ENCODE results near the gene TRMT2A. TPM values are rescaled to one million over a fixed set of nuclear protein-coding genes. Genes with fewer than 3 reads are reported as not detected.

Gene TRMT2A
- total RNA-seq, 2 experiments from 2014 or later: 51.8 to 57.9 TPM

DNA sequence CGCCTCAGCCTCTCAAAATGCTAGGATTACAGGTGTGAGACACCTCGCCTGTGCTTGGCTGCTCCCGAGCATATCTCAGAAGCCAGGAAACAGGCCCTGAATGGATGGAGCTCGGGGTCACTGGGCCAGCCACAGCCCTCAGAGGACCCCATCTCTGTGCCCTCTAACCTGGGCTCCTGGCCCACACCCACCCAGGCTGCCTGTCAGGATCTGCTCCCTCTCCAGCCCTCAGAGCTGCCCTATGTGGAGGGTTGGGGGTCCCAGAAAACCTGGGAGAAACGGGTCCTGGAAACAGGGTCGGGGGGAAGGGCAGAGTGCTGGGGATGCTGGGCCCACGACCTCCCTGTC lies 39.0 kb upstream of the TRMT2A start:
- Mint-ChIP-seq H3K27ac (no peak overlapping the region), H3K4me3 (no peak overlapping the region), H3K4me1 (ENCODE audit: low read depth) (no peaks in the 10 kb centered on the region), H3K27me3 (ENCODE audit: low read depth) (peaks cover 3% of the 10 kb centered on the region), H3K36me3 (ENCODE audit: low read depth) (no peaks in the 10 kb centered on the region), H3K9me3 (no peaks in the 10 kb centered on the region)
- intact Hi-C loops (cut with micrococcal nuclease): loop anchor here (2.0 kb wide), 1 partner anchor 301 kb away; no protein-coding TSS in a partner anchor
- CTCF ChIA-PET: interaction anchor here (1.2 kb wide), 1 partner anchor 129 kb away, joined by 3 read pairs; no protein-coding TSS in a partner anchor
- DNase-seq: no peak

DNA sequence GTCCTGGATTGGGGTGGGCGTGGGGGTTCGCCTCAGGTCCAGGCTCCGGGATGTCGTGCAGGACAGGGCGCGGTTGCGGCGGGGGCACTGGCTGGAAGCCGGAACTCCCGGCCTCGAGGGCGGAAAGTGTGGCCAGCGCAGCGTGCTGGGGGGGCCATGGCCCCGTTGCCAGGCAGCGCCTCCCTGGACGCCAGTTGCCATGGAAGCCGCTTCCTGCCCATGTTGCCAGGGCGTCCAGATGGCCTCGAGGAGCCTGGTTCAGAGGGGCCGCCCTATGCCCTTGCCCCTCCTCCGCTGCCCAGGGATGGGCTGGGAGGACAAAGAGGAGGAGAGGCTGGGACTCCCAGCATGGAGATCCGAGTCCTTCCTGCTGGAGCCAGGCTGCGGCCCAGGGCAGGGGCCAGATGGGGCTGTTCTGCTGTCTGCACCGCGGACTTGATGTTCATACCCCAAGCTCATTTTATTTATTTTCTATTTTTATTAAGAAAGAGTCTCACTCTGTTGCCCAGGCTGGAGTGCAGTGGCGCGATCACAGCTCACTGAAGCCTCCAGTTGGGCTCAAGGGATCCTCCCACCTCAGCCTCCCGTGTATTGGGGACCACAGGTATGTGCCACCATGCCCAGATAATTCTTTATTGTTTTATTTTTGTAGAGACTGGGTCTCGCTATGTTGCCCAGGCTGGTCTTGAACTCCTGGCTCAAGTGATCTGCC lies 38.5 kb upstream of the TRMT2A start:
- CTCF ChIA-PET: interaction anchor here (1.2 kb wide), 1 partner anchor 130 kb away, joined by 3 read pairs; no protein-coding TSS in a partner anchor

DNA sequence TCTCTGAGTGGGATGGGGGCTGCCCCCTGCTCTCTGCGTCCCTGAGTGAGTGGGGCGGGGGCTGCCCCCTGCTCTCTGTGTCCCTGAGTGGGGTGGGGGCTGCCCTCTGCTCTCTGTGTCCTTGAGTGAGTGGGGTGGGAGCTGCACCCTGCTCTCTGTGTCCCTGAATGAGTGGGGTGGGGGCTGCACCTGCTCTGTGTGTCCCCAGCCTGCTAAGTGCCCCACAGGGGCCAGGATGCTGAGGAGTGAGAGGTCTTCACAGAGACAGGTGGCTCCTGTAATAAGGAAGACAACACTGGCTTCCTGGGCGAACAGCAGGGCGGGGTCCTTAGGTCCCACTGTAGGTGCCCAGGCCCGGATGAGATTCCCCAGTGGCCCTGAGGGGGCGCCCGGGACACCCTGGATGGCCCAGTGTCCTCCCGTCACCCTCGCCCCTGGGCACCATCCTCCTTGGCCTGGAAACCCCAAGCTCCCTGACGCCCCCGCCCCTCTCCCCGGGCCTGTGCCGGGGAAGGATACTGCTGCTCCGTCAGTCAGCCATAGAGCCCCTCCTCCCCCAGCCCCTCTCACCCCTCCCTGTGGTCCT lies 37.7 kb upstream of the TRMT2A start:
- DNase-seq: no peak
- Mint-ChIP-seq H3K36me3 (ENCODE audit: low read depth) (no peaks in the 10 kb centered on the region), H3K4me3 (no peak overlapping the region), H3K27ac (no peak overlapping the region), H3K27me3 (ENCODE audit: low read depth) (peaks cover 3% of the 10 kb centered on the region), H3K9me3 (no peaks in the 10 kb centered on the region), H3K4me1 (ENCODE audit: low read depth) (no peaks in the 10 kb centered on the region)
- intact Hi-C loops (cut with micrococcal nuclease): no loop called here
- CTCF ChIA-PET: interaction anchor here (0.8 to 1.0 kb wide), 2 partner anchors 84 to 90 kb away, joined by 3 read pairs; no protein-coding TSS in a partner anchor

More for the DNA sequence above, 38.5 kb upstream of the TRMT2A start:
- Mint-ChIP-seq H3K9me3 (no peaks in the 10 kb centered on the region), H3K4me3 (no peak overlapping the region), H3K27ac (no peak overlapping the region), H3K4me1 (ENCODE audit: low read depth) (no peaks in the 10 kb centered on the region), H3K27me3 (ENCODE audit: low read depth) (peaks cover 3% of the 10 kb centered on the region), H3K36me3 (ENCODE audit: low read depth) (no peaks in the 10 kb centered on the region)
- no peak for DNase-seq
- intact Hi-C loops (cut with micrococcal nuclease): loop anchor here (2.0 kb wide), 1 partner anchor 301 kb away; no protein-coding TSS in a partner anchor

DNA sequence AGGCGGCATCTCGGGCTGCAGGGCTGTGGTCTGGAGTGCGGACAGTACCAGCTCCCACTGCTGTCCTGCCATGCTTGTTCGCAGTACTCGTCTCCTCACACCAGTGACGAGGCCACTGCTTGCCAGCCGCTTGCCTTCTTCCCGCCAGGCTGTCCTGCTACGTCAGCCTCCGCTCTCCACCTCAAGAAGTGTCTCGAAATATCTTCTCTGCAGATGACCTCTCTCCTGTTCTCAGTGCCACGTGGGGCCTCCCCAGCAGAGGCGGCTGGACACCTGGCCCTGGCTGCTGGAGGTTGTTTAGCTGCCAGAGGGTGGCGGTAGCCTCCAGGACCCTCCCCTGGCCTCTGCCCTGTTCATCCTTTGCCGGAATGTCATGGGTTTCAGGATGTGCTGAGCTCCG lies 36.9 kb upstream of the TRMT2A start:
- no peaks in the 10 kb centered on the region for H3K4me1 Mint-ChIP-seq (ENCODE audit: low read depth)
- no peak for DNase-seq
- CTCF ChIA-PET: interaction anchor here (0.8 to 1.0 kb wide), 2 partner anchors 85 to 91 kb away, joined by 3 read pairs; no protein-coding TSS in a partner anchor
- peaks cover 3% of the 10 kb centered on the region for H3K27me3 Mint-ChIP-seq (ENCODE audit: low read depth)
- intact Hi-C loops (cut with micrococcal nuclease): no loop called here
- no peaks in the 10 kb centered on the region for H3K36me3 Mint-ChIP-seq (ENCODE audit: low read depth)
- H3K27ac Mint-ChIP-seq: no peak overlapping the region
- no peak overlapping the region for H3K4me3 Mint-ChIP-seq
- no peaks in the 10 kb centered on the region for H3K9me3 Mint-ChIP-seq

DNA sequence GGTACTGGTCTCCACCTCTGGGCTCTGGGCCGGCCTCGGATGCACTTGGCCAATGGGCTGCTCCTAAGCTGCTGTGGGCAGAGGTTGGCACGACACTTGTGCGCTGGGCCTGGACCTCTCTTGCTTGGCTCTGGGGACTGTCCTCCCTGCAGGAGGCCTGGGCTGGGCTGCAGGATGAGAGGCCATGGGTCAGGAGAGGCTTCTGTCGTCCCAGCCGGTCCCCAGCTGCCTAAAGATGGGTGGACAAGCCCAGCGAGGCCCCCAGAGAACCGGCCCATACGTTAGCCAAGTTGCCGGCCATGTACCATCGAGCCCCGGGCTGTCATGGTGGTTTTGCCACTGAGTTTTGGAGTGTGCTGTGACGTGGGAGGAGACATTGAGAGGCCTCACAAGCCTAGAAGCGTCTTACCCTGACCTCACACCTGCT lies 35.5 kb upstream of the TRMT2A start:
- intact Hi-C loops (cut with micrococcal nuclease): no loop called here
- no peaks in the 10 kb centered on the region for H3K36me3 Mint-ChIP-seq (ENCODE audit: low read depth)
- H3K27me3 Mint-ChIP-seq (ENCODE audit: low read depth): peaks cover 3% of the 10 kb centered on the region
- H3K4me3 Mint-ChIP-seq: no peak overlapping the region
- DNase-seq: no peak
- H3K4me1 Mint-ChIP-seq (ENCODE audit: low read depth): no peaks in the 10 kb centered on the region
- no peak overlapping the region for H3K27ac Mint-ChIP-seq
- CTCF ChIA-PET: no interaction called here
- no peaks in the 10 kb centered on the region for H3K9me3 Mint-ChIP-seq

DNA sequence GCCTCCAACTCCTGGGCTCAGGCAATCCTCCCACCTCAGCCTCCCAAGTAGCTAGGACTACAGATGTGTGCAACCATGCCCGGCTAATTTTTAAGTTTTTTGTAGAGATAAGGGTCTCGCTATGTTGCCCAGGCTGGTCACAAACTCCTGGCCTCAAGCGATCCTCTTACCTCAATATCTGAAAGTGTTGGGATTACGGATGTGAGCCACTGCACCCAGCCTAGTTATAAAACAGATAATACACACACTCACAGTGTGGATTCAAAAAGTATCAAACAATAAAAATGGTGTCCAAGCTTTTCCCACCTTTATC lies 34.2 kb upstream of the TRMT2A start:
- DNase-seq: no peak
- CTCF ChIA-PET: interaction anchor here (0.6 kb wide), 1 partner anchor 1685 kb away, joined by 4 read pairs; no protein-coding TSS in a partner anchor
- intact Hi-C loops (cut with micrococcal nuclease): no loop called here
- no peaks in the 10 kb centered on the region for H3K9me3 Mint-ChIP-seq
- no peaks in the 10 kb centered on the region for H3K27me3 Mint-ChIP-seq (ENCODE audit: low read depth)
- no peak overlapping the region for H3K27ac Mint-ChIP-seq
- H3K4me1 Mint-ChIP-seq (ENCODE audit: low read depth): no peaks in the 10 kb centered on the region
- H3K4me3 Mint-ChIP-seq: no peak overlapping the region
- H3K36me3 Mint-ChIP-seq (ENCODE audit: low read depth): no peaks in the 10 kb centered on the region

DNA sequence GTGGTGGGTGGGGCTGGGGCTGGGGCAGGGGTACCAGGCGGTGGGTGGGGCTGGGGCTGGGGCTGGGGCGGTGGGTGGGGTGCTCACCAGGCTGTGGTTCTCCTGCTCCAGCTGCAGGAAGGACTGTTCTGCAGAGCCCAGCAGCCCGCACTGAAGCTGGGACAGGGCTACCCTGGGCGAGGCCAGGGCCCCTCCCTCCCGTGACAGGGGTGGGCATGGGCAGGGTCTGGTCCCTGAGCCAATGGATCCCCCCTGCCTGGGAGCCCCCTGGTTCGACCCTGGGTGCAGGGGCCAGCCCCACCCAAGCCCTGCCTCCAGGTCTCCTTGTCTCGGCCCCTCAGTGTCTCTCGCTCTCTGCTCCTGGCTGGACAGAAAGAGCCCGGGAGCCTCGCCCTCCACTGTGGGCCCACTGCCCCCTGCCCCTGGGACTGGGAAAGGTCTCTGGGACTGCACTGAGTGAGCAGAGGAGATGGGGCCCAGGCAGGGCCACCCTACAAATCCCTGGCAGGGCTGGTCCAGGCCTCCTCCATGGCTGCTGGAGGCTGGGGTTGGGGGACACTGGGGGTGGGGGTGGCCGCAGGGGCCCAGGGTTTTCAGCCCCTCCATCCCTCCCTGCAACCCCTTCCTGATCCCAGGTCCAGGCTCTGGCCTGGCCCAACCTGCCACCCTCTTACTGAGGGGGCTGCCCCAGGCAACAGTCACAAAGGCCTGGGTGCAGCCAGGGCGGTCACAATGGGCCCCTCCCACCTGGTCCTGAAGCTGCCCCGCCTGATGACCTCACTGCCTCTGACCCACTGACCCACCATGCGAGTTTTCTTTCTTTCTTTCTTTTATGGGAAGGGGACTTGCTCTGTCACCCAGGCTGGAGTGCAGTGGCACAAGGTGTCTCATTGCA lies 33.6 kb upstream of the TRMT2A start, which contains the start of gene CCDC188:
CCDC188 (minus strand) TSS at position 675 of the 895 bp plus-strand sequence; CDS start at position 606, 69 bp downstream.
- H3K36me3 Mint-ChIP-seq (ENCODE audit: low read depth): no peaks in the 10 kb centered on the region
- CTCF ChIA-PET: interaction anchor here (0.6 kb wide), 1 partner anchor 1685 kb away, joined by 4 read pairs; no protein-coding TSS in a partner anchor
- H3K9me3 Mint-ChIP-seq: no peaks in the 10 kb centered on the region
- no peaks in the 10 kb centered on the region for H3K4me1 Mint-ChIP-seq (ENCODE audit: low read depth)
- no peak for DNase-seq
- H3K27me3 Mint-ChIP-seq (ENCODE audit: low read depth): no peaks in the 10 kb centered on the region
- no peak within 1 kb of the TSS for H3K4me3 Mint-ChIP-seq
- intact Hi-C loops (cut with micrococcal nuclease): no loop called here
- H3K27ac Mint-ChIP-seq: no peak within 1 kb of the TSS

DNA sequence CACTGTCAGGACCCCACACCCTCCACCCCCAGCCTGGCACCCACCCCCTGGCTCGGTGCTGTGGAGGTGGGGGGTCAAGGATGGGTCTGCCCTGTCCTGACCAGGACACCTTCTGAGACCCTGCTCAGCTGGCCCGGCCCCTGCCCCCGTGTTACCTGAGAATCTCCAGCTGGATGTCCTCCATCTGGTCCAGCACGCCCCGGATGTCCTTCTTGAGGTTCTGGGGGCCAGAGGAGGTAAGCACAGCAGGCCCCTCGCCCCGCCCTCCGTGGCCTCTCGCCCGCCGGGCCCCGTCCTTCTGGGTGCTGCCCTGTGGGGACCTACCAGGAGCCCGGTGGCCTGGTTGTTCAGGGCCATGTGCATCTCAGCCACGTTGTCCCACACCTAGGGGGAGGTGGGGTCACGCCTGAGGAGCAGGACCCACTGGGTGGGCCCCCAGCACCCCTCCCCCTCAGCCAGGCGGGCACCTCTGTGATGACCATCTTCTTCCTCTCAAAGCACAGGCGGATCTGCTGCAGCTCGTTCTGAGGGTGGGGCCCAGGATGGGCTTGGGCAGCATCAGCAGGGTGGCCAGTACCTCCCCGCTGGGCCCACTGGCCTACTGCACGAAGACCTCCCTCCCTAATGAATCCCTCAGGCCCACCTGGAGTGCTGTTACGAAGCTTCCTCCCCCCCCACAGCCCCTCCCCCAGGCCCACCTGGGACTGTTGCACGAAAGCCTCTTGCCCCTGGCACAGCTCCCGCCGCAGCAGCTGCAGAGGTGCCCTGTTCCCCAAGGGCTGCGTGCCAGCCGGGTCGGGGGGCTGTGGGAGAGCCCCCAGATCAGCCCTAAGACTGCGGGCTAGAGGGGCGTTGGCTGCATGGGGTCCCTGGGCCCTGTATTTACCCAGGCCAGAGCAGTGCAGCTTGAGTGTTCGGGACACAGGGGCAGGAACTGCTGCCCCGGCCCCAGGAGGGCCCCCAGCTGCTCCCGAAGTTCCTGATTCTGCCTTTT lies 32.5 kb upstream of the TRMT2A start:
- intact Hi-C loops (cut with micrococcal nuclease): no loop called here
- CTCF ChIA-PET: no interaction called here
- no peaks in the 10 kb centered on the region for H3K9me3 Mint-ChIP-seq
- no peak overlapping the region for H3K27ac Mint-ChIP-seq
- H3K27me3 Mint-ChIP-seq (ENCODE audit: low read depth): no peaks in the 10 kb centered on the region
- H3K4me3 Mint-ChIP-seq: no peak overlapping the region
- no peaks in the 10 kb centered on the region for H3K36me3 Mint-ChIP-seq (ENCODE audit: low read depth)
- no peak for DNase-seq
- no peaks in the 10 kb centered on the region for H3K4me1 Mint-ChIP-seq (ENCODE audit: low read depth)

DNA sequence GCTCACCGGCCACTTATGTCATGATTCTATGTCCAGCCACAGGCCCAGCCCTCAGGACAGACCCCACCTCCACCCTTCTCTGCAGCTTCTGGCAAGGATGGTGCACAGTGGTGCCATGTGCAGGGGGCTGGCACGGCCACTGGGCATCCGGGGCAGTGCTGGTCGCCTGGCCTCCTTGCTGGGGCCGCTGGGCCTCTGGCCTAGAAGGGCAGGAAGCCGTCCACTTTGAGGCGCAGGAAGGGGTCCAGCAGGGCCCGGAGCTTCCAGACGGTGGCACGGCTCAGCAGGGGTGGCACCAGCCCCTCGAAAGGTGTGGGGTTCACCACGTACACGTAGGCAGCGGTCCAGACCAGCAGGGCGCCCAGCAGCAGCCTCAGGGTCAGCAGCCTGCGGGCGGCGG lies 31.4 kb upstream of the TRMT2A start:
- Mint-ChIP-seq H3K9me3 (no peaks in the 10 kb centered on the region), H3K4me1 (ENCODE audit: low read depth) (no peaks in the 10 kb centered on the region), H3K4me3 (no peak overlapping the region), H3K36me3 (ENCODE audit: low read depth) (no peaks in the 10 kb centered on the region), H3K27ac (no peak overlapping the region), H3K27me3 (ENCODE audit: low read depth) (no peaks in the 10 kb centered on the region)
- CTCF ChIA-PET: no interaction called here
- DNase-seq: no peak
- intact Hi-C loops (cut with micrococcal nuclease): no loop called here

DNA sequence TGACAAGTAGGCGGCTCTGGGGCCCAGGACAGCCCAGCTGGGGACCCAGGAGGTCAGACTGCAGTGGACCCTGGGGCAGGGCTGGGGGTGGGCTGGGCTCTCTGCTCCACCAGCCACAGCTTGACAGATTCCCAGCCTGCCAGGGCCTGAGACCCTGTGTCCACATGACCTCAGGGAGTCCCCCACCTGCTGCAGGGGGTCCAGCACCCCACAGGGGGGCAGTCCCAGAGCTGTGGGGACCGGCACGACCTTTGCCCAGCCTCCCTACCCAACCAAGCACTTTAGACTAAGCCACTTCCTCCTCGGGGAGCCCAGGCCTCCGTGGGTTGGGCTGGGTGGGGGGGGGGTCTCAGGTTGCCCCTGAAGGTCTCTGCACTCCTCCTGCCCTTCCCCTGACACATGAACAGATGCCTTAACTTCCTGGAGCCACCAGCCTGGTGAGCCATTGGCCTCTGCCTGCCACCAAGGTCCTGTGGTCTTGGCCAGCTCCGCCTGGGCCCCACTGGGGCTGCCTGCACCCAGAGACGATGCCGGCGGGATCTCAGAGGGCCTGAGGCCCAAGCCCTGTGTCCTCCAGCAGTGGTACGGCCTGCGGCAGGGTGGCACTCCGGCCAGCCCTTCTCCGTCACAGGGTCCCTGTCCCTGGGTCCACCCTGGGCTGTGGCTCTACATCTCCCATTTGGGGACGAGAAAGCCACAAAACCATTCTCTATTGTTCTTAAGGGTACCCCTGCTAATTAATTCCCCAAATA lies 30.4 kb upstream of the TRMT2A start:
- Mint-ChIP-seq H3K4me1 (ENCODE audit: low read depth) (no peaks in the 10 kb centered on the region), H3K27me3 (ENCODE audit: low read depth) (no peaks in the 10 kb centered on the region), H3K27ac (no peak overlapping the region), H3K9me3 (no peaks in the 10 kb centered on the region), H3K36me3 (ENCODE audit: low read depth) (no peaks in the 10 kb centered on the region), H3K4me3 (no peak overlapping the region)
- intact Hi-C loops (cut with micrococcal nuclease): no loop called here
- DNase-seq: no peak
- CTCF ChIA-PET: no interaction called here

DNA sequence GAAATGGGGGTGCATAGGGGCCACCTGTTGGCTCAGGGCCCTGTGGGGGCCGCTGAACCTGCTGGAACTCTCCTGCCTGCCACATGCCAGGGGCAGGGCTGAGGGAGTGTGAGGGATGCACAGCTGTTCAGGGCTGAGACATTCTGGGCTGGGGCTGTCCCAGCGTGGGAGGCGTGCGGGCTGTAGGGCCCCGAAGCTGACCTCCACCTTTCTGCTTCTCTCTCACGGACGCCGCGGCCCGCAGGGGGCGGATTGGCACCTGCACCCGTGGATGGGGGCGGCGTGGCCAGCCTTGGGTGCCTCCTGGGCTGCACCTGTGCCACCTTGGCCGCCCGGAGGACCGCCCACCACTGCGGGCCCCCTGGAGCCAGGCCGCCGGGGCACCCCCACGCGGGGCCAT lies 29.8 kb upstream of the TRMT2A start:
- Mint-ChIP-seq H3K4me1 (ENCODE audit: low read depth) (no peaks in the 10 kb centered on the region), H3K9me3 (no peaks in the 10 kb centered on the region), H3K27me3 (ENCODE audit: low read depth) (no peaks in the 10 kb centered on the region), H3K27ac (no peak overlapping the region), H3K36me3 (ENCODE audit: low read depth) (no peaks in the 10 kb centered on the region), H3K4me3 (no peak overlapping the region)
- intact Hi-C loops (cut with micrococcal nuclease): no loop called here
- DNase-seq: no peak
- CTCF ChIA-PET: no interaction called here
